ENCODE results near the gene SLC6A17. TPM values are rescaled to one million over a fixed set of nuclear protein-coding genes. Genes with fewer than 3 reads are reported as not detected.

Gene SLC6A17
- total and polyA plus RNA-seq, 7 donors = under 0.01 to 0.83 (median 0.36) TPM; not detected in 2

DNA sequence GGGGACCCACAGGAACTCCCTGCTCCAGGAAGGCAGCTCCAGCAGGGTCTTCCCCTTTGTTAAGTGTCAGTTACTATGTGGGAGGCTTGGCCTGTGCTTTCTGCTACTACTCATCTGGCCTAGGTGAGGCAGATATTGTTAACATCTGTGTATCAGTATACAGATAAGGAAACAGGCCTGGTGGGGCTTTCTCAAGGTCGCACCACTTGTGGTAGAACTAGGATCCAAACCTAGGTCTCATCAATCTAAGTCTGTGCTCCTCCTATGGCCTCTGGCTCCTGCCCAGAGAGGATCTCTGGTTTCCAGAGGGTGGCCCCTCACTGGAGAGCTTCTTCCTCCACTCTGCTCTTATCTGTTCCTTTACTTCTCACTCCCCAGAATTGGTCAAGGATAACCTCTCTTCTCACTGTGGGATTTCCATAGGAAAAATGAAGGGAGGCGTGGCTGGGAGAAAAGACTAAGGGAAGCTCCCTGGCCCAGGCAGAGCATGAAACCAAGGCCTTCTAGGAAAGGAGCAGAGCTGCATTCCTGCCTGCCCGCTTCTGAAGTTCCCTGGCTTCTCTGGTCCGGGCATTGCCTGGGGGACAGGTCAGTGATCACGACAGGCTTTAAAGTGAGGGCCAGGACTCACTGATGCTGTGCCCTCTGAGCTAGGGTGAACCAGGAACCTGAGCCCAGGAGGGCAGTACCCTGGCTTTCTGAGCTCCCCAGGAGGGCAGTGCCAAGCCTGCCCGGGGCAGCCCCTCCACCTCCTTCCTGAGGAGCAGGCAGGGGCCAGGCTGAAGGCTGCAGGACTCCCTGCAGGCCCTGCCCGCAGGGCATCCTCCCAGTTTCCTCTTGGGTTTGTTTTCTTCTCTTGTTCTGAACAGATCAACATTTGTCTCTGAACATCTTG is 65.6 kb downstream of the SLC6A17 start:
- H3K27me3 ChIP-seq = peaks cover 0 to 13% (median 0%) of the 10 kb centered on the region in 3 donors
- no peaks in the 10 kb centered on the region for H3K36me3 ChIP-seq
- TF ChIP-seq POLR2A (IDR thresholded peaks at IDR 0.05) (no peak), POLR2AphosphoS5 (IDR thresholded peaks at IDR 0.05) (no peak), EP300 (IDR thresholded peaks at IDR 0.05) (no peak), CTCF (IDR thresholded peaks at IDR 0.05) (no peak)
- no peak for DNase-seq
- H3K4me3 ChIP-seq = no peak overlapping the region
- no peaks in the 10 kb centered on the region for H3K9me3 ChIP-seq
- no peak overlapping the region for H3K27ac ChIP-seq
- H3K4me1 ChIP-seq = peaks cover 0 to 16% (median 12%) of the 10 kb centered on the region in 4 donors
- 88 to 90% methylated on average over 7 of the region's 7 CpGs for WGBS, 2 donors
- intact Hi-C loops (cut with DNase I) = no loop called here

- TF ChIP-seq POLR2AphosphoS5 (IDR thresholded peaks at IDR 0.05) (no peak), CTCF (IDR thresholded peaks at IDR 0.05) (no peak)
- no peak overlapping the region for H3K4me3 ChIP-seq
- peaks cover 0 to 2% (median 0%) of the 10 kb centered on the region in 3 donors for H3K27me3 ChIP-seq
- no peaks in the 10 kb centered on the region for H3K36me3 ChIP-seq
- WGBS, 2 donors = 90% methylated on average over 6 of the region's 6 CpGs
- H3K27ac ChIP-seq = no peak overlapping the region
- peaks cover 0 to 5% (median 4%) of the 10 kb centered on the region in 4 donors for H3K4me1 ChIP-seq
- intact Hi-C loops (cut with DNase I) = no loop called here
- no peaks in the 10 kb centered on the region for H3K9me3 ChIP-seq
- DNase-seq = no peak
Observed at GRCh38 chr1:110216844-110217444, 66.7 kb downstream of the SLC6A17 start.

- Histone ChIP-seq H3K27ac (no peak overlapping the region), H3K4me1 (no peaks in the 10 kb centered on the region), H3K9me3 (no peaks in the 10 kb centered on the region), H3K27me3 (no peaks in the 10 kb centered on the region), H3K4me3 (no peak overlapping the region), H3K36me3 (peaks cover 0 to under 1% (median 0%) of the 10 kb centered on the region in 4 donors)
- DNase-seq = no peak
- intact Hi-C loops (cut with DNase I) = no loop called here
- TF ChIP-seq EP300 (IDR thresholded peaks at IDR 0.05) = no peak
- no peak for TF ChIP-seq CTCF (IDR thresholded peaks at IDR 0.05)
- no peak for TF ChIP-seq POLR2A (IDR thresholded peaks at IDR 0.05)
- TF ChIP-seq POLR2AphosphoS5 (IDR thresholded peaks at IDR 0.05) = no peak
- WGBS, 2 donors = 84 to 88% methylated on average over 5 of the region's 5 CpGs
Observed at GRCh38 chr1:110218137-110218536, 67.8 kb downstream of the SLC6A17 start.

GRCh38 chr1:110218739-110219138 is 68.4 kb downstream of the SLC6A17 start:
- H3K9me3 ChIP-seq = no peaks in the 10 kb centered on the region
- TF ChIP-seq POLR2A (IDR thresholded peaks at IDR 0.05) = no peak
- no peak for TF ChIP-seq POLR2AphosphoS5 (IDR thresholded peaks at IDR 0.05)
- TF ChIP-seq CTCF (IDR thresholded peaks at IDR 0.05) = no peak
- no peak for TF ChIP-seq EP300 (IDR thresholded peaks at IDR 0.05)
- H3K27me3 ChIP-seq = no peaks in the 10 kb centered on the region
- intact Hi-C loops (cut with DNase I) = no loop called here
- H3K36me3 ChIP-seq = peaks cover 0 to 6% (median 0%) of the 10 kb centered on the region in 4 donors
- no peak for DNase-seq
- 84 to 88% methylated on average over 4 of the region's 4 CpGs for WGBS, 2 donors
- H3K4me3 ChIP-seq = no peak overlapping the region
- no peaks in the 10 kb centered on the region for H3K4me1 ChIP-seq
- no peak overlapping the region for H3K27ac ChIP-seq
